Mucosa of descending colon (tissue), 3 donors: ENCODE data around the gene SGCD. TPM values are rescaled to one million over a fixed set of nuclear protein-coding genes. Genes with fewer than 3 reads are reported as not detected.
A peak's percentile ranks its signal among the peaks of the same experiment; 100 is the strongest.

ENCODE experiments used
- ATAC-seq: fragments of 200-7000 bp; cut with Tn5 transposase; one replicate; pipeline ENCODE4 v1.9.1; 2020; ENCODE audit warnings: mild to moderate bottlenecking, moderate library complexity
- DNase-seq, 3 donors: peaks; one replicate each; pipeline ENCODE4 v3.0.0-alpha.2; 2020
- H3K36me3 ChIP-seq: fragments of 200-600 bp; one replicate; pipeline ENCODE4 v1.8.0; 2021; ENCODE audit warnings: low read depth, mild to moderate bottlenecking
- H3K4me1 ChIP-seq: fragments of 200-600 bp; one replicate; pipeline ENCODE4 v1.8.0; 2021; ENCODE audit warnings: low read depth, mild to moderate bottlenecking
- H3K4me3 ChIP-seq: fragments of 200-600 bp; one replicate; pipeline ENCODE4 v1.8.0; 2021; ENCODE audit warnings: mild to moderate bottlenecking
- H3K9me3 ChIP-seq: fragments of 200-600 bp; one replicate; pipeline ENCODE4 v1.8.0; 2021; ENCODE audit warnings: mild to moderate bottlenecking
- intact Hi-C, 2 donors: fragments of 100-400 bp; cut with DNase I in 1 of 2; cut with micrococcal nuclease in 1 of 2; formaldehyde crosslinking; loops; one replicate each; pipeline versions ENCODE4 v1.11.0 to v1.11.1; 2022; cut with DNase I, micrococcal nuclease
- total RNA-seq, 3 donors: library from RNA; stranded (reverse); fragmentation: NEBNext Ultra II Directional in 2 of 3; extraction: Animal tissue kit (Norgen Biotek cat#: 25700) in 2 of 3; gene quantifications; one replicate each; pipeline versions ENCODE4 v1.2.1 to v1.2.4, GENCODE V29; 2021 to 2023
- TF ChIP-seq, protein P1 (sequence below): fragments of 200-600 bp; IDR thresholded peaks from one replicate; pipeline ENCODE4 v1.8.0; 2022; ENCODE audit warnings: antibody characterized with exemption, mild to moderate bottlenecking
- donor health status: DM: no; HTN: no; CAD: no; lungs with moderate emphysema.
- donor health status: DM: no; HTN: no; CAD: no.
- donor health status: DM: no; HTN: yes; CAD: no.

SGCD gene
- total RNA-seq, 3 donors from 2014 or later, result 1.2 to 7.4 (median 2.0) TPM

DNA sequence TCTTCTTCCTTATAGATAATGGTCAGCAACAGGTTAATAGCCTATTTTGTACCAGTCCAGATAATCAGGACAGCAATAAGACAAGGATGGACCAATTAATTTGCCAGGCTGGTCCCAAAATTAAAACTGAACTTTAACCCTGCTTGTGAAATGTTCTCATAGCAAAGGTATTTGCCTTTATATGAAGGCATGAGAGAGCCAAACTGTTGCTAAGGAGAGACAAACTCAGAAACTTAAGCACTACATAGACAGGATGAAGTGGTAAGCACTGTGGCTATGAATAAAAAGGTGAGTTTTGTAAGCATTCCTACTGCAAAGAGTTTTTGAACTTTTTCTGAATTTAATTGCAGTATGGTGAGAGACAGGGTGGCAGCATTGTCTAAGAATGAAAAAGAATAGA lies 348.4 kb downstream of the SGCD start:
- no peak for ATAC-seq
- no peak for DNase-seq
- Histone ChIP-seq H3K4me3 (no peak overlapping the region), H3K36me3 (no peaks in the 10 kb centered on the region), H3K9me3 (no peaks in the 10 kb centered on the region), H3K4me1 (no peaks in the 10 kb centered on the region)
- intact Hi-C loops, result no loop called here
- TF ChIP-seq, protein P1, sequence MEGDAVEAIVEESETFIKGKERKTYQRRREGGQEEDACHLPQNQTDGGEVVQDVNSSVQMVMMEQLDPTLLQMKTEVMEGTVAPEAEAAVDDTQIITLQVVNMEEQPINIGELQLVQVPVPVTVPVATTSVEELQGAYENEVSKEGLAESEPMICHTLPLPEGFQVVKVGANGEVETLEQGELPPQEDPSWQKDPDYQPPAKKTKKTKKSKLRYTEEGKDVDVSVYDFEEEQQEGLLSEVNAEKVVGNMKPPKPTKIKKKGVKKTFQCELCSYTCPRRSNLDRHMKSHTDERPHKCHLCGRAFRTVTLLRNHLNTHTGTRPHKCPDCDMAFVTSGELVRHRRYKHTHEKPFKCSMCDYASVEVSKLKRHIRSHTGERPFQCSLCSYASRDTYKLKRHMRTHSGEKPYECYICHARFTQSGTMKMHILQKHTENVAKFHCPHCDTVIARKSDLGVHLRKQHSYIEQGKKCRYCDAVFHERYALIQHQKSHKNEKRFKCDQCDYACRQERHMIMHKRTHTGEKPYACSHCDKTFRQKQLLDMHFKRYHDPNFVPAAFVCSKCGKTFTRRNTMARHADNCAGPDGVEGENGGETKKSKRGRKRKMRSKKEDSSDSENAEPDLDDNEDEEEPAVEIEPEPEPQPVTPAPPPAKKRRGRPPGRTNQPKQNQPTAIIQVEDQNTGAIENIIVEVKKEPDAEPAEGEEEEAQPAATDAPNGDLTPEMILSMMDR, result no peak

DNA sequence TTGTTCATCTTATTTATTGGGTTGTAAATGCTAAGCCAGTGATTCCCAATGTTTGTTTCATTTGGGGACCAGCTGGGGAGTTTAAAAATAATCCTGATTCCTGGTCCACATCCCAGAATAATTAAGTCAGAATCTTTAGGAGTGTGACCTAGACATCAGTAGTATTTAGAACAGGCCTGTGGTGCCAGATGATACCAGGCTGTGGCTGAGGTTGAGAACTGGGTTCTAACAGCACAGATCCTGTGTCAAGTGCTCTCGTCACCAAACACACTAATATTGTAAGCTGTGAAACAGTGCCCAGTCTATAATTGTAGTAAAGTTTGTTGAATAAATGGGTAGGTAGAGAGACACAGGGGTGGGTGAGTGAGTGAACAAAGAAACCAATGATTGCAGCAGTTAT lies 351.0 kb downstream of the SGCD start:
- Histone ChIP-seq H3K36me3 (no peaks in the 10 kb centered on the region), H3K4me1 (no peaks in the 10 kb centered on the region), H3K4me3 (no peak overlapping the region), H3K9me3 (no peaks in the 10 kb centered on the region)
- intact Hi-C loops, result no loop called here
- TF ChIP-seq, protein P1, result no peak
- no peak for ATAC-seq
- no peak for DNase-seq

DNA sequence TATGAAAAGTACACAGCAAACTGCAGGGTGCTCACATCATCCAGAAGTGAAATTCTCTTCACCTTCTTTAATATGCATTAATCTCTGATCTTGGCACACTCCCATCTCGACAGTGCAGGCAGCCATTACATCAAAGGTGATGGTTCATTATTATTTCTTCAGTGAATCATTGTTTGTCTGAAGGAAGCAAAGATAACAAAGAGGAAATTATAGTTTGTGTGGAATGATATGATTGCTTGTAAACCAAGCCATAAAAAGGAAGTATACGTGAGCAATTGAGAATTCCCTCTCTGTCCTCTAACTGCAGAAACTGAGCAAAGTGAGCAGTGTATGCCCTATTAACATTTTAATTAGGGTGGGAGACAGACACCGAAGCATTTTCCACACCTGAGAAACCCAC lies 351.5 kb downstream of the SGCD start:
- DNase-seq, result no peak
- H3K4me3 ChIP-seq, result no peak overlapping the region
- H3K4me1 ChIP-seq, result no peaks in the 10 kb centered on the region
- no peaks in the 10 kb centered on the region for H3K9me3 ChIP-seq
- no peaks in the 10 kb centered on the region for H3K36me3 ChIP-seq
- TF ChIP-seq, protein P1, result no peak
- intact Hi-C loops, result no loop called here
- ATAC-seq, result peak; percentile 86

DNA sequence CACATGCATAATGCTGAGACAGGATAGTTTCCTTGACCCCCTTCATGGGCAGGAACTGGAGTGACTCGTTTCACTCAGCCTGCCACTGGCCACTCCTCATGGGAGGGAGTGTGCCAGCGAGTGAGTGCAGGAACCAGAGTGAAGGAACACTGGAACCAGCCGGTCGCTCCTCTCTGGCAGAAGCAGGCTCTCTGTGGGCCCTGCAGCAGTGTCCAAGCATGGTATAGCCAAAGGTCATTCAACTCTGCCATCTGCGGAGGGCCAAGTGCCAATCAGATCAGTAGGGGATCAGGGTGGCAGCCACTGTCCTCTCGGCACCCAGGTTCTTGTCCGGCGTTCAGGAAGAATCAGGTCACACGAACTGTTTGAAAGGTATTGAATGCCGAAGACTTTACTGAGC lies 353.9 kb downstream of the SGCD start:
- TF ChIP-seq, protein P1, result no peak
- no peak for ATAC-seq
- intact Hi-C loops, result no loop called here
- H3K36me3 ChIP-seq, result no peaks in the 10 kb centered on the region
- no peak overlapping the region for H3K4me3 ChIP-seq
- no peaks in the 10 kb centered on the region for H3K4me1 ChIP-seq
- no peak for DNase-seq
- H3K9me3 ChIP-seq, result no peaks in the 10 kb centered on the region

DNA sequence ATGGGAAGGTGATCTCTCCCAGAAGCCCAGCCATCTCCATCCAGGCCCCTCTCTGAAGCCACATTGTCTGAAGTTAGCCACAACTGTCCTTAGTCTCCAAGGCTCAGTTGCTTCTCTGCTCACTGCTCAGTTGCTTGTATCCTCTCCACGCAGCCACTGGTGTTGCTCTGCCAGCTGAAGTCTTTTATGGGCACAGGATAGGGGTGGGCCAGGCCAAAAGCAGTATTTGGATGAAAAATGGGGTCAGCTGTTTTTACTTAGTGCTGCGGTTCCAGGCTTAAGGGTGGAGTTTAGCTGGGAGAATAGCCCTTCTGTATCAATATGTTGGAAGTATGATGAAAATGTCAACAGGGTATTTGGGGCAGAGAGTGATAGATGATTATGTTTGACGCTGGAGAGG lies 354.3 kb downstream of the SGCD start:
- DNase-seq, result no peak
- Histone ChIP-seq H3K4me1 (no peaks in the 10 kb centered on the region), H3K4me3 (no peak overlapping the region), H3K36me3 (no peaks in the 10 kb centered on the region), H3K9me3 (no peaks in the 10 kb centered on the region)
- intact Hi-C loops, result no loop called here
- ATAC-seq, result no peak
- TF ChIP-seq, protein P1, result no peak

DNA sequence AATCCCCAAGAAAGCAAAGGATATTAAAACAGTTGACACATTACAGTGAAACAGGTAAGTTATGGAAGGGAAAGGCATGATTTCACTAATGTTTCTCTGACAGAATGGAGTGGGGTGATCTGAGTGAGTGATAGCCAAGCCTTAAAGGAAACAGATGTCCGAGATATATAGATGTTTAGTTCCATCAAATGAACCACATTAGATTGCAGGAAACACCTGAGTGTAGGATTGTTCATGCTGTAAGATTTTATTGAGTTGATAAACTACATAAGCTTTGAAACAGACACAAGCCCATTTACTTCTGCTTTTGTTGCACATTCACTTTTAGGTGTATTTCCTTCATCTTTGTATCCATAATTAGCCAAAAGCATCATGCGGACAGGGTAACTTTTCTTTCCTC lies 356.0 kb downstream of the SGCD start:
- H3K36me3 ChIP-seq, result no peaks in the 10 kb centered on the region
- intact Hi-C loops, result no loop called here
- H3K4me3 ChIP-seq, result no peak overlapping the region
- H3K4me1 ChIP-seq, result no peaks in the 10 kb centered on the region
- DNase-seq (no peak), ATAC-seq (no peak)
- no peaks in the 10 kb centered on the region for H3K9me3 ChIP-seq
- TF ChIP-seq, protein P1, result no peak
